H1 (cell line): ENCODE measurements around the gene RNF111. TPM values are rescaled to one million over a fixed set of nuclear protein-coding genes. Genes with fewer than 3 reads are reported as not detected.

Source experiments
- CTCF ChIA-PET: fragments of 300-600 bp; sonication (Branson Sonifier 250); formaldehyde crosslinking; loops from one replicate; lab custom pipeline; 2021; ENCODE audit not compliant: partially characterized antibody; lab: Charles Lee
- POLR2A ChIA-PET: fragments of 300-600 bp; sonication (Branson Sonifier 250); formaldehyde crosslinking; loops from one replicate; lab custom pipeline; 2021; ENCODE audit warnings: inconsistent platforms; ENCODE audit not compliant: partially characterized antibody; lab: Charles Lee
- DNase-seq, 2 experiments: peaks; one replicate each; pipeline versions ENCODE4 v3.0.0 to v3.0.0-alpha.2; 2010 to 2022; ENCODE audit warnings: low spot score in 2 of 2, low read depth in 1 of 2, mixed read lengths in 1 of 2
- FAIRE-seq: peaks from 2 replicates; lab custom pipeline; 2011; peaks lifted over from hg19 to GRCh38; lab: Jason Lieb, UNC
- H2AFZ ChIP-seq: 2 replicates; pipeline ENCODE4 v1.8.1; 2012; ENCODE audit warnings: low read length, inconsistent platforms
- H2AK5ac ChIP-seq: 2 replicates; pipeline ENCODE4 v1.6.1; 2013; ENCODE audit warnings: low read depth, low read length
- H2BK120ac ChIP-seq: replicated peaks from 2 replicates; pipeline ENCODE3; 2013; ENCODE audit warnings: low read depth, low read length, inconsistent platforms
- H2BK12ac ChIP-seq: 2 replicates; pipeline ENCODE4 v1.6.1; 2013; ENCODE audit warnings: low read depth, low read length
- H2BK15ac ChIP-seq: 2 replicates; pipeline ENCODE4 v1.6.1; 2013; ENCODE audit warnings: low read length
- H2BK20ac ChIP-seq: 2 replicates; pipeline ENCODE4 v1.6.1; 2013; ENCODE audit warnings: low read length
- H2BK5ac ChIP-seq: 2 replicates; pipeline ENCODE4 v1.6.1; 2013; ENCODE audit warnings: low read depth, low read length
- H3K14ac ChIP-seq: 2 replicates; pipeline ENCODE4 v1.6.1; 2013; ENCODE audit warnings: inconsistent platforms; ENCODE audit not compliant: insufficient read length
- H3K18ac ChIP-seq: 2 replicates; pipeline ENCODE4 v1.6.1; 2013; ENCODE audit warnings: low read length; ENCODE audit errors: extremely low read depth
- H3K23ac ChIP-seq: 2 replicates; pipeline ENCODE4 v1.6.1; 2013; ENCODE audit warnings: inconsistent platforms; ENCODE audit not compliant: insufficient read length
- H3K23me2 ChIP-seq: 2 replicates; pipeline ENCODE4 v1.6.1; 2013; ENCODE audit warnings: low read depth, low read length
- H3K27ac ChIP-seq: 2 replicates; pipeline ENCODE4 v1.6.1; 2011; ENCODE audit warnings: low read depth, low read length, inconsistent platforms
- H3K27me3 ChIP-seq, 4 experiments: replicated peaks in 1 of 4; 1 replicate in 1 of 4; 2 replicates in 3 of 4; pipeline versions ENCODE4 v1.6.1 to v1.8.1; 2011 to 2013; ENCODE audit warnings: low read length in 3 of 4, mild to moderate bottlenecking in 3 of 4, inconsistent platforms in 2 of 4, mixed read lengths in 2 of 4, moderate library complexity in 1 of 4; ENCODE audit not compliant: control insufficient read depth in 3 of 4, insufficient read depth in 3 of 4; ENCODE audit errors: extremely low read depth in 1 of 4
- H3K36me3 ChIP-seq, 4 experiments: 2 replicates each; pipeline versions ENCODE4 v1.6.1 to v1.8.1; 2011 to 2013; ENCODE audit warnings: mild to moderate bottlenecking in 4 of 4, low read length in 3 of 4, moderate library complexity in 2 of 4, control low read depth in 1 of 4, inconsistent platforms in 1 of 4; ENCODE audit not compliant: insufficient read depth in 4 of 4, control insufficient read depth in 2 of 4
- H3K4ac ChIP-seq: replicated peaks from 2 replicates; pipeline ENCODE3; 2013; ENCODE audit warnings: low read length, low read depth, mixed read lengths, inconsistent platforms; ENCODE audit not compliant: insufficient read length
- H3K4me1 ChIP-seq, 4 experiments: replicated peaks in 1 of 4; 1 replicate in 1 of 4; 2 replicates in 3 of 4; pipeline versions ENCODE4 v1.6.1 to v1.8.1; 2011 to 2013; ENCODE audit warnings: low read length in 3 of 4, inconsistent platforms in 2 of 4, mixed read lengths in 1 of 4; ENCODE audit not compliant: insufficient read depth in 4 of 4, control insufficient read depth in 3 of 4
- H3K4me2 ChIP-seq, 2 experiments: 2 replicates each; pipeline versions ENCODE4 v1.6.1 to v1.8.1; 2011 to 2013; ENCODE audit warnings: low read depth in 2 of 2, low read length in 2 of 2, control low read depth in 1 of 2, inconsistent platforms in 1 of 2, mild to moderate bottlenecking in 1 of 2; ENCODE audit not compliant: insufficient read depth in 1 of 2
- H3K4me3 ChIP-seq, 4 experiments: fragments of 200-600, 300-600 bp in 1 of 4; sonication (generic), shearing (Covaris generic), sonication (Bioruptor Twin) in 1 of 4; 2 replicates each; pipeline versions ENCODE4 v1.5.1 to v1.8.1; 2011 to 2016; ENCODE audit warnings: low read length in 4 of 4, low read depth in 3 of 4, control low read depth in 2 of 4, inconsistent platforms in 2 of 4, mild to moderate bottlenecking in 2 of 4, mixed read lengths in 1 of 4, moderate library complexity in 1 of 4; ENCODE audit not compliant: insufficient read depth in 2 of 4; ENCODE audit errors: extremely low read depth in 1 of 4
- H3K56ac ChIP-seq: replicated peaks from 2 replicates; pipeline ENCODE3; 2013; ENCODE audit warnings: low read depth, mild to moderate bottlenecking, mixed read lengths, low read length, inconsistent platforms; ENCODE audit not compliant: insufficient read length
- H3K79me1 ChIP-seq: 2 replicates; pipeline ENCODE4 v1.6.1; 2013; ENCODE audit warnings: low read depth, low read length, control low read depth
- H3K79me2 ChIP-seq, 2 experiments: 2 replicates each; pipeline versions ENCODE4 v1.6.1 to v1.8.1; 2012 to 2013; ENCODE audit warnings: low read length in 2 of 2, mild to moderate bottlenecking in 2 of 2, inconsistent platforms in 1 of 2; ENCODE audit not compliant: insufficient read depth in 2 of 2, control insufficient read depth in 1 of 2
- H3K9ac ChIP-seq, 4 experiments: replicated peaks in 1 of 4; 1 replicate in 1 of 4; 2 replicates in 3 of 4; pipeline versions ENCODE4 v1.6.1 to v1.8.1; 2011 to 2013; ENCODE audit warnings: low read depth in 3 of 4, low read length in 3 of 4, control low read depth in 2 of 4, mild to moderate bottlenecking in 2 of 4, moderate library complexity in 2 of 4, inconsistent platforms in 1 of 4; ENCODE audit errors: extremely low read depth in 1 of 4
- H3K9me3 ChIP-seq, 2 experiments: 2 replicates each; pipeline versions ENCODE4 v1.6.1 to v1.8.1; 2012 to 2013; ENCODE audit warnings: mild to moderate bottlenecking in 2 of 2, moderate library complexity in 2 of 2, control low read depth in 1 of 2, inconsistent platforms in 1 of 2, low read depth in 1 of 2, low read length in 1 of 2, mixed read lengths in 1 of 2; ENCODE audit not compliant: insufficient read depth in 2 of 2
- H4K20me1 ChIP-seq, 2 experiments: replicated peaks in 1 of 2; 2 replicates each; pipeline versions ENCODE3 to v1.8.1; 2011 to 2013; ENCODE audit warnings: inconsistent platforms in 2 of 2, low read length in 2 of 2, mild to moderate bottlenecking in 1 of 2; ENCODE audit not compliant: insufficient read depth in 2 of 2, control insufficient read depth in 1 of 2
- H4K5ac ChIP-seq: 2 replicates; pipeline ENCODE4 v1.6.1; 2013; ENCODE audit warnings: low read length, low read depth, mixed read lengths, inconsistent platforms; ENCODE audit not compliant: insufficient read length
- H4K8ac ChIP-seq: 2 replicates; pipeline ENCODE4 v1.8.0; 2013; ENCODE audit warnings: mild to moderate bottlenecking, moderate library complexity, low read length, inconsistent platforms; ENCODE audit not compliant: insufficient read depth; ENCODE audit errors: extremely low read depth
- H4K91ac ChIP-seq: replicated peaks from 2 replicates; pipeline ENCODE3; 2013; ENCODE audit warnings: low read length, mixed read lengths, inconsistent platforms; ENCODE audit not compliant: insufficient read length
- BACH1 ChIP-seq: IDR thresholded peaks from 2 replicates; pipeline ENCODE4 v1.6.1; 2012; ENCODE audit warnings: low read length, improper control_type of control experiment
- CREB1 ChIP-seq: IDR thresholded peaks from 2 replicates; pipeline ENCODE4 v1.6.1; 2012; ENCODE audit warnings: inconsistent platforms
- GTF2F1 ChIP-seq: IDR thresholded peaks from 2 replicates; pipeline ENCODE4 v1.6.1; 2012; ENCODE audit warnings: low read depth, low read length, improper control_type of control experiment, borderline replicate concordance
- KDM4A ChIP-seq: IDR thresholded peaks from one replicate; pipeline ENCODE4 v1.7.1; 2012; ENCODE audit warnings: low read depth, mild to moderate bottlenecking, moderate library complexity, low read length, inconsistent platforms; ENCODE audit not compliant: severe bottlenecking
- NANOG ChIP-seq: IDR thresholded peaks from 2 replicates; pipeline ENCODE4 v1.6.1; 2011; ENCODE audit warnings: low read length, low read depth, mild to moderate bottlenecking, inconsistent platforms; ENCODE audit not compliant: insufficient read depth, poor library complexity, severe bottlenecking
- RNF2 ChIP-seq: fragments of 200-900, 300-1000 bp; sonication (generic); IDR thresholded peaks from 2 replicates; pipeline ENCODE4 v1.7.1; 2016; ENCODE audit warnings: borderline replicate concordance, low read depth, mild to moderate bottlenecking, antibody characterized with exemption, low read length; ENCODE audit not compliant: poor library complexity, severe bottlenecking; ENCODE audit errors: missing control alignments
- SIN3A ChIP-seq, 2 experiments: IDR thresholded peaks in 1 of 2; conservative IDR thresholded peaks in 1 of 2; 2 replicates each; pipeline ENCODE4 v1.6.1; 2011 to 2012; ENCODE audit warnings: low read length in 2 of 2, improper control_type of control experiment in 1 of 2, low read depth in 1 of 2, mild to moderate bottlenecking in 1 of 2
- WGBS, 2 experiments: shearing (Covaris generic) in 1 of 2; methylation state at CpG; one replicate each; pipeline versions ENCODE4 v1.1.6 to v1.1.7; 2013 to 2015; ENCODE audit warnings: low lambda C conversion rate in 2 of 2, mixed read lengths in 2 of 2, inconsistent platforms in 1 of 2, low coverage in 1 of 2, missing lambda C conversion rate in 1 of 2; ENCODE audit not compliant: insufficient replicate concordance in 2 of 2, insufficient coverage in 1 of 2, insufficient read length in 1 of 2; ENCODE audit errors: extremely low coverage in 1 of 2, missing lambda C conversion rate in 1 of 2; 5-methylcytosine and 5-hydroxymethylcytosine counted together
- polyA plus RNA-seq, 7 experiments: library from polyadenylated mRNA; depleted of rRNA in 3 of 7; stranded (reverse) in 5 of 7; unstranded in 2 of 7; fragments of >200 nt in 5 of 7; fragments of 200-250 nt in 2 of 7; gene quantifications; 1 replicate in 5 of 7; 2 replicates in 1 of 7; 4 replicates in 1 of 7; pipeline versions ENCODE4 v1.2.1 to v1.2.3, GENCODE V29; 2011 to 2013; ENCODE audit warnings: missing spikeins in 2 of 7, mixed read lengths in 2 of 7
- total RNA-seq: library from RNA; stranded (reverse); fragmentation: NEBNext Ultra II Directional; extraction: Animal tissue kit (Norgen Biotek cat#: 25700); gene quantifications from 2 replicates; pipeline ENCODE4 v1.2.1, GENCODE V29; 2021
- TF ChIP-seq, protein P1 (sequence below), 3 experiments: IDR thresholded peaks; 1 replicate in 2 of 3; 2 replicates in 1 of 3; pipeline versions ENCODE4 v1.5.1 to v1.6.1; 2011; ENCODE audit warnings: low read length in 3 of 3, mild to moderate bottlenecking in 3 of 3, inconsistent platforms in 2 of 3, low read depth in 1 of 3, moderate library complexity in 1 of 3; ENCODE audit not compliant: insufficient read depth in 1 of 3; ENCODE audit errors: control extremely low read depth in 1 of 3
- TF ChIP-seq, protein P2 (sequence below): IDR thresholded peaks from 2 replicates; pipeline ENCODE4 v1.6.1; 2012; ENCODE audit warnings: inconsistent platforms

RNF111 gene
- total and polyA plus RNA-seq, 2 of the 8 experiments (the other 6 are each of a cell fraction or from before 2014, with no cell fraction given): 18.5 to 26.6 TPM

DNA sequence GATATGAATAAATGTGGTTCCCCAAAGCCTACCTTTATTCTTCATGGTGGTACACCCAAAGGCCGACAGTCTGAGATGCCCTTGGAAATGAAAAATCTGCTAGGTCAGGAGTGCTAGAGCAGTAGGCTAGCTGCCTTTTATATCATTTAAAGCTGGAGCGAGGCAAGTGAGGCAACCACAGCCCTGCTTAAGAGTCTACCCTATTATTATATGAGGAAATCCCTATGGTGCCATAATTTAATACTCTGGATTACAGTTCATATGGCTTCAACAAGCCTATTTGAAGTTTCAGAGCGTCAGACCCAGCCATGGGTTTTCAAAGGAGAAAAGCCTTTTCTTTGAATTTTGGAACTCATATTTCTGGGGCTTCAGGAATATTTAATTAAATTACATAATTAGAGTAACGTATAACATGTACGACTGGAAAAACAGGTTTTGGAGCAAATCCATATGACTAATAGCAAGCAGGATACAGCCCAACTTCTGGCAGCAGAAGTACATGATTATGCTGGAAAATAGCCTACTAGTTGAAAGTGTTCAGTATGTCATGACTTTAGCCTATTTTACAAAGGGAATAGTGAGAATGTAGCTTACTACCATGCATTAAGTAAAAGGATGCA is 36.0 kb upstream of the RNF111 start:
- no peaks in the 10 kb centered on the region for H3K79me2 ChIP-seq
- H3K14ac ChIP-seq: no peak overlapping the region
- no peak overlapping the region for H2BK12ac ChIP-seq
- no peak overlapping the region for H2BK120ac ChIP-seq
- H3K9me3 ChIP-seq: no peaks in the 10 kb centered on the region
- no peak overlapping the region for H3K23ac ChIP-seq
- no peaks in the 10 kb centered on the region for H3K23me2 ChIP-seq
- H4K8ac ChIP-seq: no peak overlapping the region
- no peaks in the 10 kb centered on the region for H3K36me3 ChIP-seq
- H3K9ac ChIP-seq: no peak overlapping the region
- H2BK5ac ChIP-seq: no peak overlapping the region
- no peak overlapping the region for H3K4me2 ChIP-seq
- no peak overlapping the region for H3K18ac ChIP-seq
- no peak overlapping the region for H2BK15ac ChIP-seq
- H4K5ac ChIP-seq: no peak overlapping the region
- H3K4me3 ChIP-seq: no peak overlapping the region
- peaks cover 0 to 4% (median 1%) of the 10 kb centered on the region in 4 experiments; a peak in 2 of 7 replicates for H3K4me1 ChIP-seq
- no peaks in the 10 kb centered on the region for H4K20me1 ChIP-seq
- no peak overlapping the region for H2AFZ ChIP-seq
- H2BK20ac ChIP-seq: no peak overlapping the region
- no peaks in the 10 kb centered on the region for H3K79me1 ChIP-seq
- no peak overlapping the region for H2AK5ac ChIP-seq
- H3K27ac ChIP-seq: no peak overlapping the region
- H3K4ac ChIP-seq: no peak overlapping the region
- POLR2A ChIA-PET: no interaction called here
- no peak overlapping the region for H3K56ac ChIP-seq
- CTCF ChIA-PET: interaction anchor here (0.6 to 1.6 kb wide), 3 partner anchors 28 to 187 kb away, joined by 3 to 5 read pairs (median 3); no protein-coding TSS in a partner anchor
- H3K27me3 ChIP-seq: no peaks in the 10 kb centered on the region
- H4K91ac ChIP-seq: no peak overlapping the region
- DNase-seq (no peak), FAIRE-seq (no peak)
- WGBS, 2 experiments: 97% methylated on average over 5 of the region's 5 CpGs; no CpG with 5 or more reads in 1 of the 2 experiments
- TF ChIP-seq NANOG (no peak), SIN3A (conservative IDR thresholded peaks at IDR 0.05 in 1 of 2, IDR thresholded peaks at IDR 0.05 in 1 of 2; ENCODE audit: low read depth in 1 of 2, low read length in 2 of 2) (no peak), RNF2 (no peak), KDM4A (no peak), GTF2F1 (no peak), CREB1 (no peak), BACH1 (no peak)
- TF ChIP-seq, protein P1, sequence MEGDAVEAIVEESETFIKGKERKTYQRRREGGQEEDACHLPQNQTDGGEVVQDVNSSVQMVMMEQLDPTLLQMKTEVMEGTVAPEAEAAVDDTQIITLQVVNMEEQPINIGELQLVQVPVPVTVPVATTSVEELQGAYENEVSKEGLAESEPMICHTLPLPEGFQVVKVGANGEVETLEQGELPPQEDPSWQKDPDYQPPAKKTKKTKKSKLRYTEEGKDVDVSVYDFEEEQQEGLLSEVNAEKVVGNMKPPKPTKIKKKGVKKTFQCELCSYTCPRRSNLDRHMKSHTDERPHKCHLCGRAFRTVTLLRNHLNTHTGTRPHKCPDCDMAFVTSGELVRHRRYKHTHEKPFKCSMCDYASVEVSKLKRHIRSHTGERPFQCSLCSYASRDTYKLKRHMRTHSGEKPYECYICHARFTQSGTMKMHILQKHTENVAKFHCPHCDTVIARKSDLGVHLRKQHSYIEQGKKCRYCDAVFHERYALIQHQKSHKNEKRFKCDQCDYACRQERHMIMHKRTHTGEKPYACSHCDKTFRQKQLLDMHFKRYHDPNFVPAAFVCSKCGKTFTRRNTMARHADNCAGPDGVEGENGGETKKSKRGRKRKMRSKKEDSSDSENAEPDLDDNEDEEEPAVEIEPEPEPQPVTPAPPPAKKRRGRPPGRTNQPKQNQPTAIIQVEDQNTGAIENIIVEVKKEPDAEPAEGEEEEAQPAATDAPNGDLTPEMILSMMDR (IDR thresholded peaks at IDR 0.05; ENCODE audit: control extremely low read depth in 1 of 3, insufficient read depth in 1 of 3, low read depth in 1 of 3, low read length in 3 of 3): no peak
- TF ChIP-seq, protein P2, sequence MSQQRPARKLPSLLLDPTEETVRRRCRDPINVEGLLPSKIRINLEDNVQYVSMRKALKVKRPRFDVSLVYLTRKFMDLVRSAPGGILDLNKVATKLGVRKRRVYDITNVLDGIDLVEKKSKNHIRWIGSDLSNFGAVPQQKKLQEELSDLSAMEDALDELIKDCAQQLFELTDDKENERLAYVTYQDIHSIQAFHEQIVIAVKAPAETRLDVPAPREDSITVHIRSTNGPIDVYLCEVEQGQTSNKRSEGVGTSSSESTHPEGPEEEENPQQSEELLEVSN: no peak
